OCI-LY1 (cell line): ENCODE measurements around the gene ANKLE2.

Experiments used
- EZH2 ChIP-seq: fragments of 200-600 bp; sonication (generic), shearing (Covaris generic); IDR thresholded peaks from 2 replicates; pipeline ENCODE4 v1.8.0; 2017; ENCODE audit warnings: borderline replicate concordance, mixed run types, mild to moderate bottlenecking, antibody characterized with exemption, low read length, moderate library complexity, mixed read lengths
- TF ChIP-seq, protein P1 (sequence below): fragments of 200-600 bp; sonication (generic), shearing (Covaris generic); IDR thresholded peaks from 2 replicates; pipeline ENCODE4 v1.5.1; 2017; ENCODE audit warnings: mild to moderate bottlenecking, antibody characterized with exemption, low read length, moderate library complexity, mixed read lengths

DNA sequence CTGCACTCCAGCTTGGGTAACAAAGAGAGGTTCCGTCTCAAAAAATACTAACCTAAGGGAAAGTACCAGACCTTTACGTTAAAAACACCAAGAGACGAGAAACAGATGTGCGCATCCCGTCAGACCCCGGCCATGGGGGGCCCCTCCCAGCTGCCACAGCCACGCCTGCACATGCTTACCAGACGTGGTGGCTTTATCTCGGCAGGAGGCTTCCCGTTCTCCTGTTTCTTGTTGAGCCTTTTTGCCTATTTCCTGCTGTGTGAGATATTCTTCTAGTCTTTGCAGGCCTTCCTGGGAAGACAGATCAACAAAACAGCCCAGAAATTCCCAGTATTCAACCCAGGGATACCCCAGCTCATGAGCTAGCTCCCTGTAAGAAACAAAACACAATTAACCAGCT lies 27.4 kb downstream of the ANKLE2 start:
- TF ChIP-seq, protein P1, sequence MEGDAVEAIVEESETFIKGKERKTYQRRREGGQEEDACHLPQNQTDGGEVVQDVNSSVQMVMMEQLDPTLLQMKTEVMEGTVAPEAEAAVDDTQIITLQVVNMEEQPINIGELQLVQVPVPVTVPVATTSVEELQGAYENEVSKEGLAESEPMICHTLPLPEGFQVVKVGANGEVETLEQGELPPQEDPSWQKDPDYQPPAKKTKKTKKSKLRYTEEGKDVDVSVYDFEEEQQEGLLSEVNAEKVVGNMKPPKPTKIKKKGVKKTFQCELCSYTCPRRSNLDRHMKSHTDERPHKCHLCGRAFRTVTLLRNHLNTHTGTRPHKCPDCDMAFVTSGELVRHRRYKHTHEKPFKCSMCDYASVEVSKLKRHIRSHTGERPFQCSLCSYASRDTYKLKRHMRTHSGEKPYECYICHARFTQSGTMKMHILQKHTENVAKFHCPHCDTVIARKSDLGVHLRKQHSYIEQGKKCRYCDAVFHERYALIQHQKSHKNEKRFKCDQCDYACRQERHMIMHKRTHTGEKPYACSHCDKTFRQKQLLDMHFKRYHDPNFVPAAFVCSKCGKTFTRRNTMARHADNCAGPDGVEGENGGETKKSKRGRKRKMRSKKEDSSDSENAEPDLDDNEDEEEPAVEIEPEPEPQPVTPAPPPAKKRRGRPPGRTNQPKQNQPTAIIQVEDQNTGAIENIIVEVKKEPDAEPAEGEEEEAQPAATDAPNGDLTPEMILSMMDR = no peak
- no peak for TF ChIP-seq EZH2
